H1 (cell line): ENCODE measurements around the gene BCAS1. TPM values are rescaled to one million over a fixed set of nuclear protein-coding genes. Genes with fewer than 3 reads are reported as not detected.

Source experiments
- CTCF ChIA-PET: fragments of 300-600 bp; sonication (Branson Sonifier 250); formaldehyde crosslinking; loops from one replicate; lab custom pipeline; 2021; ENCODE audit not compliant: partially characterized antibody; lab: Charles Lee
- POLR2A ChIA-PET: fragments of 300-600 bp; sonication (Branson Sonifier 250); formaldehyde crosslinking; loops from one replicate; lab custom pipeline; 2021; ENCODE audit warnings: inconsistent platforms; ENCODE audit not compliant: partially characterized antibody; lab: Charles Lee
- DNase-seq, 2 experiments: peaks; one replicate each; pipeline versions ENCODE4 v3.0.0 to v3.0.0-alpha.2; 2010 to 2022; ENCODE audit warnings: low spot score in 2 of 2, low read depth in 1 of 2, mixed read lengths in 1 of 2
- FAIRE-seq: peaks from 2 replicates; lab custom pipeline; 2011; peaks lifted over from hg19 to GRCh38; lab: Jason Lieb, UNC
- H2AFZ ChIP-seq: 2 replicates; pipeline ENCODE4 v1.8.1; 2012; ENCODE audit warnings: low read length, inconsistent platforms
- H2AK5ac ChIP-seq: 2 replicates; pipeline ENCODE4 v1.6.1; 2013; ENCODE audit warnings: low read depth, low read length
- H2BK120ac ChIP-seq: replicated peaks from 2 replicates; pipeline ENCODE3; 2013; ENCODE audit warnings: low read depth, low read length, inconsistent platforms
- H2BK12ac ChIP-seq: 2 replicates; pipeline ENCODE4 v1.6.1; 2013; ENCODE audit warnings: low read depth, low read length
- H2BK15ac ChIP-seq: 2 replicates; pipeline ENCODE4 v1.6.1; 2013; ENCODE audit warnings: low read length
- H2BK20ac ChIP-seq: 2 replicates; pipeline ENCODE4 v1.6.1; 2013; ENCODE audit warnings: low read length
- H2BK5ac ChIP-seq: 2 replicates; pipeline ENCODE4 v1.6.1; 2013; ENCODE audit warnings: low read depth, low read length
- H3K14ac ChIP-seq: 2 replicates; pipeline ENCODE4 v1.6.1; 2013; ENCODE audit warnings: inconsistent platforms; ENCODE audit not compliant: insufficient read length
- H3K18ac ChIP-seq: 2 replicates; pipeline ENCODE4 v1.6.1; 2013; ENCODE audit warnings: low read length; ENCODE audit errors: extremely low read depth
- H3K23ac ChIP-seq: 2 replicates; pipeline ENCODE4 v1.6.1; 2013; ENCODE audit warnings: inconsistent platforms; ENCODE audit not compliant: insufficient read length
- H3K23me2 ChIP-seq: 2 replicates; pipeline ENCODE4 v1.6.1; 2013; ENCODE audit warnings: low read depth, low read length
- H3K27ac ChIP-seq: 2 replicates; pipeline ENCODE4 v1.6.1; 2011; ENCODE audit warnings: low read depth, low read length, inconsistent platforms
- H3K27me3 ChIP-seq, 4 experiments: replicated peaks in 1 of 4; 1 replicate in 1 of 4; 2 replicates in 3 of 4; pipeline versions ENCODE4 v1.6.1 to v1.8.1; 2011 to 2013; ENCODE audit warnings: low read length in 3 of 4, mild to moderate bottlenecking in 3 of 4, inconsistent platforms in 2 of 4, mixed read lengths in 2 of 4, moderate library complexity in 1 of 4; ENCODE audit not compliant: control insufficient read depth in 3 of 4, insufficient read depth in 3 of 4; ENCODE audit errors: extremely low read depth in 1 of 4
- H3K36me3 ChIP-seq, 4 experiments: 2 replicates each; pipeline versions ENCODE4 v1.6.1 to v1.8.1; 2011 to 2013; ENCODE audit warnings: mild to moderate bottlenecking in 4 of 4, low read length in 3 of 4, moderate library complexity in 2 of 4, control low read depth in 1 of 4, inconsistent platforms in 1 of 4; ENCODE audit not compliant: insufficient read depth in 4 of 4, control insufficient read depth in 2 of 4
- H3K4ac ChIP-seq: replicated peaks from 2 replicates; pipeline ENCODE3; 2013; ENCODE audit warnings: low read length, low read depth, mixed read lengths, inconsistent platforms; ENCODE audit not compliant: insufficient read length
- H3K4me1 ChIP-seq, 4 experiments: replicated peaks in 1 of 4; 1 replicate in 1 of 4; 2 replicates in 3 of 4; pipeline versions ENCODE4 v1.6.1 to v1.8.1; 2011 to 2013; ENCODE audit warnings: low read length in 3 of 4, inconsistent platforms in 2 of 4, mixed read lengths in 1 of 4; ENCODE audit not compliant: insufficient read depth in 4 of 4, control insufficient read depth in 3 of 4
- H3K4me2 ChIP-seq, 2 experiments: 2 replicates each; pipeline versions ENCODE4 v1.6.1 to v1.8.1; 2011 to 2013; ENCODE audit warnings: low read depth in 2 of 2, low read length in 2 of 2, control low read depth in 1 of 2, inconsistent platforms in 1 of 2, mild to moderate bottlenecking in 1 of 2; ENCODE audit not compliant: insufficient read depth in 1 of 2
- H3K4me3 ChIP-seq, 4 experiments: fragments of 200-600, 300-600 bp in 1 of 4; sonication (generic), shearing (Covaris generic), sonication (Bioruptor Twin) in 1 of 4; 2 replicates each; pipeline versions ENCODE4 v1.5.1 to v1.8.1; 2011 to 2016; ENCODE audit warnings: low read length in 4 of 4, low read depth in 3 of 4, control low read depth in 2 of 4, inconsistent platforms in 2 of 4, mild to moderate bottlenecking in 2 of 4, mixed read lengths in 1 of 4, moderate library complexity in 1 of 4; ENCODE audit not compliant: insufficient read depth in 2 of 4; ENCODE audit errors: extremely low read depth in 1 of 4
- H3K56ac ChIP-seq: replicated peaks from 2 replicates; pipeline ENCODE3; 2013; ENCODE audit warnings: low read depth, mild to moderate bottlenecking, mixed read lengths, low read length, inconsistent platforms; ENCODE audit not compliant: insufficient read length
- H3K79me1 ChIP-seq: 2 replicates; pipeline ENCODE4 v1.6.1; 2013; ENCODE audit warnings: low read depth, low read length, control low read depth
- H3K79me2 ChIP-seq, 2 experiments: 2 replicates each; pipeline versions ENCODE4 v1.6.1 to v1.8.1; 2012 to 2013; ENCODE audit warnings: low read length in 2 of 2, mild to moderate bottlenecking in 2 of 2, inconsistent platforms in 1 of 2; ENCODE audit not compliant: insufficient read depth in 2 of 2, control insufficient read depth in 1 of 2
- H3K9ac ChIP-seq, 4 experiments: replicated peaks in 1 of 4; 1 replicate in 1 of 4; 2 replicates in 3 of 4; pipeline versions ENCODE4 v1.6.1 to v1.8.1; 2011 to 2013; ENCODE audit warnings: low read depth in 3 of 4, low read length in 3 of 4, control low read depth in 2 of 4, mild to moderate bottlenecking in 2 of 4, moderate library complexity in 2 of 4, inconsistent platforms in 1 of 4; ENCODE audit errors: extremely low read depth in 1 of 4
- H3K9me3 ChIP-seq, 2 experiments: 2 replicates each; pipeline versions ENCODE4 v1.6.1 to v1.8.1; 2012 to 2013; ENCODE audit warnings: mild to moderate bottlenecking in 2 of 2, moderate library complexity in 2 of 2, control low read depth in 1 of 2, inconsistent platforms in 1 of 2, low read depth in 1 of 2, low read length in 1 of 2, mixed read lengths in 1 of 2; ENCODE audit not compliant: insufficient read depth in 2 of 2
- H4K20me1 ChIP-seq, 2 experiments: replicated peaks in 1 of 2; 2 replicates each; pipeline versions ENCODE3 to v1.8.1; 2011 to 2013; ENCODE audit warnings: inconsistent platforms in 2 of 2, low read length in 2 of 2, mild to moderate bottlenecking in 1 of 2; ENCODE audit not compliant: insufficient read depth in 2 of 2, control insufficient read depth in 1 of 2
- H4K5ac ChIP-seq: 2 replicates; pipeline ENCODE4 v1.6.1; 2013; ENCODE audit warnings: low read length, low read depth, mixed read lengths, inconsistent platforms; ENCODE audit not compliant: insufficient read length
- H4K8ac ChIP-seq: 2 replicates; pipeline ENCODE4 v1.8.0; 2013; ENCODE audit warnings: mild to moderate bottlenecking, moderate library complexity, low read length, inconsistent platforms; ENCODE audit not compliant: insufficient read depth; ENCODE audit errors: extremely low read depth
- H4K91ac ChIP-seq: replicated peaks from 2 replicates; pipeline ENCODE3; 2013; ENCODE audit warnings: low read length, mixed read lengths, inconsistent platforms; ENCODE audit not compliant: insufficient read length
- BRCA1 ChIP-seq: IDR thresholded peaks from 2 replicates; pipeline ENCODE4 v1.6.1; 2012; ENCODE audit warnings: low read depth, low read length, improper control_type of control experiment
- CHD2 ChIP-seq: IDR thresholded peaks from 2 replicates; pipeline ENCODE4 v1.6.1; 2012; ENCODE audit warnings: low read length, improper control_type of control experiment
- CTBP2 ChIP-seq: IDR thresholded peaks from 2 replicates; pipeline ENCODE4 v1.7.0; 2011; ENCODE audit warnings: borderline replicate concordance, mild to moderate bottlenecking, moderate library complexity, mixed read lengths, low read length; ENCODE audit not compliant: insufficient read depth, insufficient read length
- EGR1 ChIP-seq: IDR thresholded peaks from 2 replicates; pipeline ENCODE4 v1.6.1; 2011; ENCODE audit warnings: low read depth, low read length, borderline replicate concordance
- HDAC6 ChIP-seq: IDR thresholded peaks from one replicate; pipeline ENCODE4 v1.7.1; 2012; ENCODE audit warnings: low read depth, mild to moderate bottlenecking, inconsistent platforms, low read length, moderate library complexity
- KDM5A ChIP-seq: fragments of 200-600 bp; IDR thresholded peaks from 2 replicates; pipeline ENCODE4 v1.7.1; 2012; ENCODE audit warnings: mild to moderate bottlenecking, low read length, inconsistent platforms, mixed read lengths
- NANOG ChIP-seq: IDR thresholded peaks from 2 replicates; pipeline ENCODE4 v1.6.1; 2011; ENCODE audit warnings: low read length, low read depth, mild to moderate bottlenecking, inconsistent platforms; ENCODE audit not compliant: insufficient read depth, poor library complexity, severe bottlenecking
- RBBP5 ChIP-seq: IDR thresholded peaks from 2 replicates; pipeline ENCODE4 v1.7.1; 2012; ENCODE audit warnings: low read depth, mild to moderate bottlenecking, inconsistent platforms, low read length, moderate library complexity, borderline replicate concordance
- RNF2 ChIP-seq: fragments of 200-900, 300-1000 bp; sonication (generic); IDR thresholded peaks from 2 replicates; pipeline ENCODE4 v1.7.1; 2016; ENCODE audit warnings: borderline replicate concordance, low read depth, mild to moderate bottlenecking, antibody characterized with exemption, low read length; ENCODE audit not compliant: poor library complexity, severe bottlenecking; ENCODE audit errors: missing control alignments
- SP4 ChIP-seq: IDR thresholded peaks from 2 replicates; pipeline ENCODE4 v1.6.1; 2012; ENCODE audit warnings: low read length, inconsistent platforms
- SRF ChIP-seq: IDR thresholded peaks from 2 replicates; pipeline ENCODE4 v1.6.1; 2011; ENCODE audit warnings: mild to moderate bottlenecking, low read depth, low read length, moderate library complexity
- SUZ12 ChIP-seq: fragments of 200-600 bp; sonication (generic); IDR thresholded peaks from 2 replicates; pipeline ENCODE4 v1.6.1; 2012; ENCODE audit warnings: mild to moderate bottlenecking, inconsistent platforms, low read length, moderate library complexity, mixed read lengths
- WGBS, 2 experiments: shearing (Covaris generic) in 1 of 2; methylation state at CpG; one replicate each; pipeline versions ENCODE4 v1.1.6 to v1.1.7; 2013 to 2015; ENCODE audit warnings: low lambda C conversion rate in 2 of 2, mixed read lengths in 2 of 2, inconsistent platforms in 1 of 2, low coverage in 1 of 2, missing lambda C conversion rate in 1 of 2; ENCODE audit not compliant: insufficient replicate concordance in 2 of 2, insufficient coverage in 1 of 2, insufficient read length in 1 of 2; ENCODE audit errors: extremely low coverage in 1 of 2, missing lambda C conversion rate in 1 of 2; 5-methylcytosine and 5-hydroxymethylcytosine counted together
- polyA plus RNA-seq, 7 experiments: library from polyadenylated mRNA; depleted of rRNA in 3 of 7; stranded (reverse) in 5 of 7; unstranded in 2 of 7; fragments of >200 nt in 5 of 7; fragments of 200-250 nt in 2 of 7; gene quantifications; 1 replicate in 5 of 7; 2 replicates in 1 of 7; 4 replicates in 1 of 7; pipeline versions ENCODE4 v1.2.1 to v1.2.3, GENCODE V29; 2011 to 2013; ENCODE audit warnings: missing spikeins in 2 of 7, mixed read lengths in 2 of 7
- total RNA-seq: library from RNA; stranded (reverse); fragmentation: NEBNext Ultra II Directional; extraction: Animal tissue kit (Norgen Biotek cat#: 25700); gene quantifications from 2 replicates; pipeline ENCODE4 v1.2.1, GENCODE V29; 2021
- TF ChIP-seq, protein P1 (sequence below): IDR thresholded peaks from 2 replicates; pipeline ENCODE4 v1.6.1; 2011; ENCODE audit warnings: low read length, improper control_type of control experiment

Gene BCAS1
- total and polyA plus RNA-seq, 2 of the 8 experiments (the other 6 are each of a cell fraction or from before 2014, with no cell fraction given) = 0.06 to 0.19 TPM

DNA sequence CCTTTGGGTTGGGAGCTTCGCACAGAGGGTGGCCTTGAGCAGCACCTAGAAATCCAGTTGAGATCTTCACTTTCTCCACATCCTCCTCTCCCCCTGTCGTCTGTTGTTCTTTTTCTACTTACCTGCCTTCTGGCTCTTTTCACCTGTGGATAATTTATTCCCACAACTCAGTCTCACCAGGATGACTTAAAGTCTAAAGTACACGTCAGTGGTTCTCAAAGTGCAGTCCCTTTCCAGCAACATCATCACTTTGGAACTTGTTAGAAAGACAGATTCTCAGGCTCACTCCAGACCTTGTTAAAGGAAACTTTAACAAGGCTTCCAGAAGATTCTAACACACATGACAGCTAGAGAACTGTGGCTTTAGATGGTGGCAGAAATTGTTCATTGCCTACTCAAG is 27.7 kb upstream of the BCAS1 start:
- H2BK5ac ChIP-seq = no peak overlapping the region
- H2BK120ac ChIP-seq = no peak overlapping the region
- H3K56ac ChIP-seq = no peak overlapping the region
- FAIRE-seq (no peak), DNase-seq (no peak)
- H3K27me3 ChIP-seq = no peaks in the 10 kb centered on the region
- H2BK12ac ChIP-seq = no peak overlapping the region
- no peak overlapping the region for H3K4me2 ChIP-seq
- H3K79me1 ChIP-seq = no peaks in the 10 kb centered on the region
- H3K27ac ChIP-seq = no peak overlapping the region
- H3K4me1 ChIP-seq = peaks cover 0 to 2% (median 0%) of the 10 kb centered on the region in 4 experiments; a peak in 1 of 7 replicates
- no peaks in the 10 kb centered on the region for H4K20me1 ChIP-seq
- no peak overlapping the region for H4K91ac ChIP-seq
- no peak overlapping the region for H2BK20ac ChIP-seq
- no peak overlapping the region for H4K8ac ChIP-seq
- no peaks in the 10 kb centered on the region for H3K36me3 ChIP-seq
- H2AFZ ChIP-seq = no peak overlapping the region
- no peak overlapping the region for H3K14ac ChIP-seq
- no peaks in the 10 kb centered on the region for H3K9me3 ChIP-seq
- H3K4me3 ChIP-seq = no peak overlapping the region
- H3K79me2 ChIP-seq = no peaks in the 10 kb centered on the region
- H4K5ac ChIP-seq = no peak overlapping the region
- 76% methylated on average over 3 of the region's 3 CpGs; no CpG with 5 or more reads in 1 of the 2 experiments for WGBS, 2 experiments
- H2AK5ac ChIP-seq = no peak overlapping the region
- no peak overlapping the region for H3K23ac ChIP-seq
- H2BK15ac ChIP-seq = no peak overlapping the region
- ChIA-PET POLR2A (no interaction called here), CTCF (interaction anchor here (0.8 to 19.2 kb wide), 12 partner anchors 6 to 550 kb away, joined by 3 to 591 read pairs (median 6); partner anchors contain the start of genes BCAS1 and PFDN4)
- H3K23me2 ChIP-seq = no peaks in the 10 kb centered on the region
- no peak overlapping the region for H3K9ac ChIP-seq
- H3K18ac ChIP-seq = no peak overlapping the region
- H3K4ac ChIP-seq = no peak overlapping the region
- TF ChIP-seq SRF (no peak), NANOG (no peak), RBBP5 (no peak), BRCA1 (no peak), SUZ12 (no peak), CTBP2 (no peak), HDAC6 (no peak), EGR1 (no peak), CHD2 (no peak), RNF2 (no peak), SP4 (no peak), KDM5A (no peak)
- TF ChIP-seq, protein P1, sequence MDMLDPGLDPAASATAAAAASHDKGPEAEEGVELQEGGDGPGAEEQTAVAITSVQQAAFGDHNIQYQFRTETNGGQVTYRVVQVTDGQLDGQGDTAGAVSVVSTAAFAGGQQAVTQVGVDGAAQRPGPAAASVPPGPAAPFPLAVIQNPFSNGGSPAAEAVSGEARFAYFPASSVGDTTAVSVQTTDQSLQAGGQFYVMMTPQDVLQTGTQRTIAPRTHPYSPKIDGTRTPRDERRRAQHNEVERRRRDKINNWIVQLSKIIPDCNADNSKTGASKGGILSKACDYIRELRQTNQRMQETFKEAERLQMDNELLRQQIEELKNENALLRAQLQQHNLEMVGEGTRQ = no peak
